ENCODE data around the gene PIK3R5. TPM values are rescaled to one million over a fixed set of nuclear protein-coding genes. Genes with fewer than 3 reads are reported as not detected.

Gene PIK3R5
- total RNA-seq, 1 donor from 2014 or later: 2.5 TPM

DNA sequence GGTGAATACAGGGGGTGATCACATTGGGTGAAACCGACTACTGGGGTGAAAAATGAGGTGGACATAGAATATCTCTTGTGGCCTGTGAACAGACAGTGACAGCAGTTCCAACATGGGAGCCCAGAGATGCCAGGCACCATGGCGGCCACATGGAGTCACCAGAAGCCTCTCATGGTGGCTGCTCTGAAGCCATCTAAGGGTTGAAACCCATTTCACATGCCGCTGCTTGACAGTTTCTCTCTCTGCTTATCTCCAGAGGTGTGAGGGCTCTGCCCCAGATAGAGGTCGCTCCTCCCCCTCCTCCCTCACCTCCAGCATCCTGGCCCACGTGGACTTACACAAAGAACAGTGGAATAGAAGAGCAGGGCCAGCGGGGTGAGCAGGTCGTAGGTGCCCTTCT, 60.2 kb downstream of the PIK3R5 start:
- intact Hi-C loops (cut with micrococcal nuclease): no loop called here
- DNase-seq: no peak
- ATAC-seq: no peak

DNA sequence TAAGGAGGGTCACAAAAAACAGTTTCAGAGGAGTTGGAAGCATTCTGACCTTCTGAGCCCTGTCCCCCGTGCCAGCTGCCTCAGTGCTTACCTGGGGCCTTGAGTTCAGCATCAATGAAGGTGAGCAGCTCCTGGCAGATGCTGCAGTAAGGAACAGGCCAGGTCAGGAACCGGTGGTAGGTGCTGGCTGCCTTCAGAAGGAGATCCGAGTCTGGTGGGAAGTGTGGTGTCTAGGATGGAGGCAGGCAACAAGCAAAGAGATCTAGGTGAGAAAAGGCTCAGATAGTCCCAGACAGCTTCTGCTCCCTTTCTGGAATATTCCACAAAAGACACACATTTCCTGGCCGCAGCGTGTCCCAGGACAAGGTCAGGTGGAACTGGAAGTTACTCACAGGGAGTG, 60.8 kb downstream of the PIK3R5 start:
- intact Hi-C loops (cut with micrococcal nuclease): no loop called here
- ATAC-seq (no peak), DNase-seq (no peak)

DNA sequence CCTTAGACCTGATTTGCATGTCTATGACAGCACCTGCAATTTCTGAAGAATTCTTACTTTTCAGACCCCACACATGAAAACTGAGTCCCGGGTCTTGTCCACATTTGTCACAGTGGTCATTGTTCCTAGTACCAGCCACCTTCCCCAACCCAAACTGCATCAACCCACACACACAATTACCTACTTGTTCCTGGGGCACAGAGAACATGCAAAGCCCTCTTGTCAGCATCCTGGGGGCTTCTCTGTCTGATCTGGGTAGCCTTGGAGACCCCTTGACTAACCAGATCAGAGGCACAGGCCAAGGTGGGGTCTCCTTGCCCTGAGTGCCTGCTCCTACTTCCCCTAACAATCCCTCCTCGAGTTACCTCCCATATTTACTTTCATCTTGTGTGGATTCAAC, 61.3 kb downstream of the PIK3R5 start:
- no peak for ATAC-seq
- intact Hi-C loops (cut with micrococcal nuclease): no loop called here
- DNase-seq: no peak

DNA sequence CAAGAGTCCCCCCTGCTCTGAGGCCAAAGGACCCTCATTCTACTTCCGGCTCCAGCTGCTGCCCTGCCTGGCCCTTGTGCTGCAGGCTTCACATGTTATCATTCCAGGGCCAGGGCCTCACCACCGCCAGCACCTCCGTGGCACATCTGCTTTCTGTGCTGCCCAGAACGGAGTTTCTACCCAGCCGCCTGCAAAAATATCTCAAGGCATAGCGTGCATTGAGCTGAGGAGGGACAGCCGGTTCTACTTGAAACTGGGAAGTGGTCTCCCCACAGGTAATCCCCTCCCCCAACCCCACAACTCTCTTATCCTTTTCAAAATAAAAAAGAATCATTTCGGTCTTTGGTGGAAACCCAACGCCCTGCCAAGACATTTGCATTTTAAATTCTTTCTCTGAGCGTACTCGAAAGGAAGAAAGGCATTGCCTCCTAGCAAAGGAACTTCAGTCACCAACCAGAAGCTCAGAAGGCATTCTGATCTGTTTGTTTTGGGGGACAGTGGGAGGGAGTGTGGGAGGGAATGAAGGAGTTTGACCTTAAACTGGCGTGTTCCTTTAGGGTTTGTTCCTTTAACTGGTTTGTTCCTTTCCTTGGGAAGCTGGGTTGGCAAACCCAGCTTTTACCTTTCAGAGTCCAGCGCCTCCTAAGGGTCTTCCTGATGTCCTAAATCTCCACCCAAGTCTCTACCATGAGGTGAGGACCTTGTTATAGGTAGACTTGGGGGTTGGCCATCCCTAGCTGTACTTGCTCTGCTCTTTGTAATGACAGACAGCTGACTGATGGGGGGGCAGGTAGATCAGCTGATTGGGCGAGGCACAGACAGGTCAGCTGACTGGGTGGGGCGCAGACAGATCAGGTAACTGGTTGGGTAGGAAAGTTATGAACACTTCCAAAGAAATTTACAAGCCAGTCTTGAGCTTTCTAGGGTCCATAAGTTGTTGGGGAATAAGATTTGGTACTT, 64.6 kb downstream of the PIK3R5 start:
- intact Hi-C loops (cut with micrococcal nuclease): no loop called here
- DNase-seq (no peak), ATAC-seq (no peak)

DNA sequence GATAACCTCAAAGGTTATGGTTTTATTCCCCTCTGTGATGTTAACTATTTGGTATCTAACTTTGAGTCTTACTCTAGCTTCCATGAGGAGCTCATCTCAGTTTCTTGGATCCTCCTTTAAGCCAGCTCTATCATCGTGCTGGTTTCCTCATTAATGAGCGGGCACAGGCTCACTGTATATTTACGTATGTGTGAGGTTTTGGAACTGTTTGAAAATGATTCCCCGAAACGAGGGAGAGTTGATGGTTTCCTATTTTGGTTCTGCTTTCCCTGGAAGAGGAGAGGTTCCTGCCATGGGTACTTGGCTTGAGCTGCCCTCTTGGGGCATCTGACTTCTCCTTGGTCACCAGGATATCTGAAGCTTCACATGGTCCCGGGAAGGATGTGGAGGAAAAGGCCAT, 65.3 kb downstream of the PIK3R5 start:
- ATAC-seq (no peak), DNase-seq (no peak)
- intact Hi-C loops (cut with micrococcal nuclease): no loop called here

DNA sequence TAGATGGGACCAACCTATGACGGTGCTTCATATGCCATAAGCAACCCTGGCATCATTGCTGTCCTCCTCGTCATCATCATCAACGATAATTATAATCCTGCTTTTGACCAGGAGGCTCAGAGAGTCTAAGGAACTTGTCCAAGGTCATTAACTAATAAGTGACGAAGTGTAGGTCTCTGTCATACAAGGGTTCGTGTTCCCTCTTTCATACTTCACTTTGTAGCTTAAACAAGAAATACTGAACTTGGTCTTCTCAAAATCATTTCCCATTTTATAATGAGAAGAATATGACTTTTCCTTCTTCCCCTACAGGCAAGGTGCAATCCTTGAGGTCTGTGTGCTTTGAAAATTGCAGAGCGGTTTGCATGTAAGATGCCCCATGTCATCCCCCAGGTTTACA, 66.9 kb downstream of the PIK3R5 start:
- ATAC-seq (no peak), DNase-seq (no peak)
- intact Hi-C loops (cut with micrococcal nuclease): loop anchor here (10.0 kb wide), 2 partner anchors 94 to 484 kb away; no protein-coding TSS in a partner anchor

DNA sequence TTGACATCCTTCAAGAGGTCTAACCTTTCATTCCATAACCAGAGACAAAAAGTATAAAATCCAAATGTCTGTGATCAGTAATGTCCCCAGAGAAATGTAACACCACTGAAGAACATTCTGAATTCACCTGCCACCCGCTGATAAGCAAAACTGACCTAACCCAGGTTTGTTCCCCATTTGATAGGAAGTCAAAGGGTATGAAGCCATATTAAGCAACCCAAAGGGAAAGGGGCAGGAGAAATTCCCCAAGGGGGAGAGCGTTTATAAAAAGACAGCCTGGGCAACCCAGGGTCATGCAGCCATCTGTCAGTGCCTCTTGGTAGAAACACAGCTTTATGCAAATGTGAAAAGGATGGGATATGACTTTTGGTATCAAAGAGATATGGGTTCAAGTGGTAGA, 67.4 kb downstream of the PIK3R5 start:
- no peak for DNase-seq
- intact Hi-C loops (cut with micrococcal nuclease): loop anchor here (10.0 kb wide), 2 partner anchors 93 to 483 kb away; no protein-coding TSS in a partner anchor
- no peak for ATAC-seq

DNA sequence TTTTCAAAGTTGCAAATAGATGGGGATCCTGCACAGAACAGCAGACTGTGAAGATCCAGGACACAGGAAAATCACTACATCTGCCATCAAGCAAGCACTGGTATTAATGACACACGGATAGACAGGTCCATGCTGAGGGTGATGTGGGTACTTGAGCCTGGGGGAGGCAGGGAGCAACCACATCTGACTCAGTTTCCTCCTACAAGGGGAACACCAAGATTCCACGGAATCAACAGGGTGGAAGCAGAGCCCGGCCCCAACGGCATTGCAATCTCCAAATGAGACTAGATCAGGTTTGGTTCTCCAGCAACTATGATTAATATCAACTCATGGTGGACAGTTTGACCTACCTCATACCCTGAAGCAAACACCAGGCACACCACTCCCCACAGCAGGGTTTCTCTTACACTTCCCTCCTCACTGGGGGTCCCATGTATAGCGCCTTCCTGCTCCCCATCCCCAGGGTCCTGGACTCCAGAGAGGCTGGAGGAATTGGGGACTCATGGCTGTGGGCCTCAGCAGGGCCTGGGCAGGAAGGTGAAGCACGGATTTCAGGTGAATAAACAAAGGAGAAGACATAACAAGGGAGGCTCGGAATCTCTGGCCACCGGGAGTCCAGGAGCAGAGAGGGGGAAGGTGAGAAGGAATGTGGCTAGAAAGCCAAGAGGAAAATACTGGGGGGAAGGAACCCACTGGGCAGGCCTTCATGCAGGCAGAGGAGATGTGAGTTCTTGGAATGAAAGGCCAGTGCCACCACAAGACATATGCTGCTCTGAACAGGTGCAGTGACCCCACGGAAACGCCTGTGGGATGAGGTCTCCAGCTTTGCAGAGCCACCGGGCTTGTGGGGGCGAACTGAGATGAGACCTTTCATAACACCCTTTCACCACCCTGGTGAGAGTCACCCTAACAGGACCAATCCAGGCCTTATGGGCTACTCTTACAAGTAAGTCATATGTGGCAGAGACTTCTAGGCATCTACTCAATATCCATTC, 68.6 kb downstream of the PIK3R5 start:
- DNase-seq (no peak), ATAC-seq (no peak)
- intact Hi-C loops (cut with micrococcal nuclease): loop anchor here (10.0 kb wide), 2 partner anchors 92 to 482 kb away; no protein-coding TSS in a partner anchor

DNA sequence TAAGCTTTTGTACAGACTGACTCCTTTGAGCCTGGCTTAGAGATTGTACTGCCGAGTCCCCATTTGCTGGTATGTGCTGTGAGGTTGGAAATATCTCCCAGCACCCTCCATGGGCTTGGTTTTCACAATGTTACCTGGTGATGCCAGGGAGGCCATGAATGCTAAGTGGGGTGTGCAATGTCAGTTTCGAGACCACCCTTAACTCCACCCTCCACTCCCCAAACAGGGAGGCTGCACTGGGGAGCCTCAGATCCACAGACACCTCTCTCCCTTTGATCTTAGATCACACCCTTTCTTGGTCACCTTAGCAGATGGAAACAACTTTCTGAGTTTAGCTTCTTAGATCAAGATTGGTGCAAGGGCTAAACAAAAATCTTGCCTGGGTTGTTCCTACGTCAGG, 69.4 kb downstream of the PIK3R5 start:
- DNase-seq (no peak), ATAC-seq (no peak)
- intact Hi-C loops (cut with micrococcal nuclease): loop anchor here (10.0 kb wide), 2 partner anchors 91 to 481 kb away; no protein-coding TSS in a partner anchor

DNA sequence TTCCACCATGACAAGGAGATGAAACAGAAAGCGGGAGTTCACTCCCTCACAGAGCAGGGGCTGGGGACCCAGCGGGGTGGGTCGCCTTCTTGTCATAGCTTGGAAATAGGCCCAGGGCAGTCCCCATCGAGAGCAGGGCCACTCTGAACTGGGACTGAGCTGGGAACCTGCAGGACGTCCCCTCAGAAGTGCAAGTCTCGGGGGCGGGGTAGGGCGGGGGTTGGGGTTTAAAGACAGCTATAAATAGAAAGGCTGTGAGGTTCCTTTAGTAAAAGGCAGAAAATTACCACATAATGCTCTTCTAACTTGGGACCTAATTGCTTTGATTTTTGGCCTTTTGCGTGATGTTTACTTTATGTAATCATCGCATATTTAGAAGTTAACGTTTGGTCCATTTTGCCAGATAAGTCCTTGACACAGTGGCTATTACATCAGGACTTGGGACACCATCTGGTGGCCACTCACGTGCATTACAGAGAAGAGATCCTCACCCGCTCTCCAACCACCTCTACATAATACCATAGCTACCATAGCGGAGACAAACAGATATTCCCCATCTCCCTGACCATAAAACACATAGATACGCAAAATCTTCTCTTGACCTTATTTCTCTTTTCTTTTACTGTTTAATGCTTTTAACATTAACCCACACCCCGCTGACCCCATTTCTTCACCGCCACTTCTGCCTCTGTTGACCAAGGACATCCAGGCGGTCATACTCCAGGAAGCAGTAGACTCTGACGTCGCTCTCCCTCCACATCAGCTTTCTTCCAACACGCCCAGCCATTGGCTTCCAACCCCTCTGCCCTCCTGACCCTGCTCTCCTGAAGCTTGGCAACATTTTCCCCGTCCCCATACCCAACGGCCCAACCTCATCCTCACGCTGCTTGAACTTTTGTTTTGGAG, 70.6 kb downstream of the PIK3R5 start:
- peak; percentile 54 for DNase-seq

DNA sequence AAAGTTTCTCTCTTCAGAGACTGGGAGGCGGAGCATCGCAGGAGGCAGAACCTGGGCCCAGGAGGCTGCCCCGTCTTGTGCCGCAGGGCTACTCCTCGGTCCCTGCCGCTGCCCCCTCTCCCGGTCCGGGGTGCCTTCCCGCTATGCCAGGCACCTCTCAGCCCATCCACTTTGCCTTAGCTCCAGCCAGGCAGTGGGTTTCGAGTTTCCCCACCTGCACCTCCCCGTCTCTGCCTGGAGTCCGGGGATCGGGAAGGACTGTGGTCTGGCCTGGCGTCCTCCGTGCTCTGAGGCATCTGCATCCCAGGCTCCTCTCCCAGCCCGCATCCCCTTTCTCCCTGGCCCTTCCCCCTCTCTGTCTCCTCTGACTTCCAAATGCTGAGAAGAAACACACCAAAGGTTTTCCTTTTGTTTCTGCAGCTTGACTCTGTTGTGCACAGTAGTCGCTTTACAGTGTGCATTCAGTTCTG, 71.3 kb downstream of the PIK3R5 start:
- intact Hi-C loops (cut with micrococcal nuclease): loop anchor here (10.0 kb wide), 2 partner anchors 89 to 479 kb away; no protein-coding TSS in a partner anchor
- ATAC-seq: peak; percentile 8
- no peak for DNase-seq

More for the DNA sequence above, 70.6 kb downstream of the PIK3R5 start:
- ATAC-seq: peak; percentile 86
- intact Hi-C loops (cut with micrococcal nuclease): loop anchor here (10.0 kb wide), 2 partner anchors 90 to 480 kb away; no protein-coding TSS in a partner anchor

DNA sequence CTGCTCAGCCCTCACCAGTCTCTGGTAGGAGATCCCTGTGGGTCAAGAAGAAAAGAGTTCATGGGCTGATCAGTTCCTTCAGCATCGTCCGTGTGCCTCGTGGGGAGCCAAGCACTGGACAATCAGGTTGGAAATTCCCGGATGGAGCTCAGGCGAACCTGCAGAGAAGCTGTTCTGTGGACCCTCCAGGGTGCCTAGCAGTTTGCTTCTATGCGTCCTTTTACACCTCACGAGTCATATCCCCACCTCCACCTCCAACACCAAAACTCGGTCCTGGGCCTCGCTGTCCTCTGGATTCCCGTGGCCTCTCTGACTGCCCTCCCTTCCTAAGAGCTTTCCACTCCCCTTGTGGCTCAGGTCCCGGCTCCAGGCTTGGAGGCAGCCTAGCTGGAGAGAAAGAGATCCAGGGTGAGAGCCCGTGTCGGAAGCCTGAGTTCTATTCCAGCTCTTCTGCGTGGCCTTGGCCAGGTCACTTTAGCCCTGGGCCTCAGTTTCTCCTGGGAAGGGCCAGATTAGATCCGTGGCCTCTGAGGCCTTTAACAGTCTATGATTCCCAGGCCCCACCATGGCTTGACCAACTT, 71.8 kb downstream of the PIK3R5 start:
- DNase-seq: no peak
- ATAC-seq: no peak
- intact Hi-C loops (cut with micrococcal nuclease): loop anchor here (10.0 kb wide), 2 partner anchors 89 to 479 kb away; no protein-coding TSS in a partner anchor

DNA sequence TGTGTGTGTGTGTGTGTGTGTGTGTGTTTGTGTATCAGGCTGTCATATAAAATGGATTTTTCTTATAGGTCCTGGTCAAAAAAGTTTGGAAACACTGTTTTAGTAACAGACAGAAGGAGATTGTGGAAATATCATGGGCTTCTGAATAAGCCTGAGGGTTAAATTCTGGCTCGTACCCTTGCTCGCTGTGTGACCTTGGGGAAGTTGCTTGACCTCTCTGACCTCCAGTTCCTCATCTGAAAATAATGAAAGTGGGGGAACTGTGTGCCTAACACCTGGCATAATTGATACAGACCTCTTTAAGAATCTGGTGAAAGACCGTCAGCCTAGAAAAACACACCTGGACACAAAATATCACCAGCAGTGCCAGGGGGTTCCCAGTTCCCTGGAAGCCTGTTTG, 72.4 kb downstream of the PIK3R5 start:
- intact Hi-C loops (cut with micrococcal nuclease): loop anchor here (10.0 kb wide), 2 partner anchors 88 to 478 kb away; no protein-coding TSS in a partner anchor
- ATAC-seq (no peak), DNase-seq (no peak)

DNA sequence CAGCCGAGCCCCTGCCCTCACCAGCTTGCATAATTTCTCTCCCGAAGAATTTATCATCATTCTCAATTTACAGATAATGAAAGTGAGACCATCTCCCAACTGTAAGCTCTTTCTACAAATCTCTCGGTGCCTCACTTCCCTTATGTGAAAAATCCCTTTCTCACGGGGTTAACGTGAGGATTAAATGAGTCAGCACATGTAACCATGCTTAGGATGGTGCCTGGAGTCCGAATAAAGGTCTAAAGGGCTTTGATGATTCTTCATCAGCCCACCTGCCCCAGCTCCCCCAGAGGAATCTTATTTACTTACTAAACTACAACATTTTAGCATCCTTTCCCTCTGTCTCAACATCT, 73.2 kb downstream of the PIK3R5 start:
- DNase-seq: no peak
- ATAC-seq: no peak
- intact Hi-C loops (cut with micrococcal nuclease): loop anchor here (10.0 kb wide), 2 partner anchors 88 to 478 kb away; no protein-coding TSS in a partner anchor

DNA sequence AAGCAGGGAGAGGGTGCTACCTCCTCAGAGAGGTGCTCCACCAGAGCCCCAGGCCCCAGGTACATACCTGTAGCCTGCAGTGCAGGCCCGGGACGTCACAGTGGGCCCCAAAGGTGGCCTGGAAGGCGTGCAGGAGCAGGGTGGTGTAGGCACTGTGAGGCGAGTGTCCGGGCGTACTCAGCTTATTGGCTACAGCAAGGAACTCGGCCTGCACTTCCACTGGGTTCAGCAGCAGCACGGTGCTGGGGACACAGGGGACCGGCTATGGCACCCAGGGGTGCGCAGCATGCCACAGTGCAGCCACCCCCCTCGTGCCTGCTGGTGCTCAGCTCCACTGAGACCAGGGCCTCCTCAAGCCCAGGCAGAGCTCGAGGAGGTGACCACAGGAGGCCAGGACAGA, 74.8 kb downstream of the PIK3R5 start:
- intact Hi-C loops (cut with micrococcal nuclease): loop anchor here (10.0 kb wide), 2 partner anchors 86 to 476 kb away; no protein-coding TSS in a partner anchor
- DNase-seq (no peak), ATAC-seq (no peak)

DNA sequence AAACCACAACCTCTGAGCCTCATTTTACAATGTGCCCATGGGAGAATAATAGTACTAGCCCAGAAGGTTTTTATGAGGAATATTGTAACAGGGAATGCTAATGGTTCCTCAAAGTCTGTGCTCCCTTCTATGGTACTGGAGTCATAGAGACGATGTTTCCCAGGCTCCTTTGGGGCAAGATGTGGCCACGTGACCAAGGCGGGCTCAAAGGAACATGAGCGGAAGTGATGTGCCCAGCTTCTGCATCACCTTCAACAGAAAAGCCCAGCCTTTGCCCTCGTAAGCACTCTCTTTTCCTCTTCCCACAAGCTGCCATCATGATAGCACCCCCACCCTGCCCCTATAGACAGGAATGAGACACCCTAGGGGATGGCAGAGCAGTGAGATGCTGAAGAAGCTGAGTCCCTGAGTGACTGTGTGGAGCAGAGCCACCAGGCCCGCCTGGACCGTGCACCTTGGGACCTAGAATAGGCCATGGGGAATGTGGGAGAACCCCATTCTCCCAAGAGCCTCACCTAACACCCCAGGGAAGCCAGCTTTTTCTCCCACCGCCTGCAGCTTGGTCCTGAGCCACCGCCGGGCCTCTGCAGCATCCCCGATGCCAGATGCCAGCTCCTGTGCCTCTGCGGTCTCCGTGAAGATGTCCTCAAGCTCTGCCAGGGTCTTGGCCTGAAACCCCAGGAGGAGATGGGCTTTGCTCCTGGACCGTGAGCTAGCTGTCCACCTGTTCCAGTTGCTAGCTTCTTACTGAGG, 75.9 kb downstream of the PIK3R5 start:
- ATAC-seq: no peak
- intact Hi-C loops (cut with micrococcal nuclease): loop anchor here (10.0 kb wide), 2 partner anchors 85 to 475 kb away; no protein-coding TSS in a partner anchor
- no peak for DNase-seq

DNA sequence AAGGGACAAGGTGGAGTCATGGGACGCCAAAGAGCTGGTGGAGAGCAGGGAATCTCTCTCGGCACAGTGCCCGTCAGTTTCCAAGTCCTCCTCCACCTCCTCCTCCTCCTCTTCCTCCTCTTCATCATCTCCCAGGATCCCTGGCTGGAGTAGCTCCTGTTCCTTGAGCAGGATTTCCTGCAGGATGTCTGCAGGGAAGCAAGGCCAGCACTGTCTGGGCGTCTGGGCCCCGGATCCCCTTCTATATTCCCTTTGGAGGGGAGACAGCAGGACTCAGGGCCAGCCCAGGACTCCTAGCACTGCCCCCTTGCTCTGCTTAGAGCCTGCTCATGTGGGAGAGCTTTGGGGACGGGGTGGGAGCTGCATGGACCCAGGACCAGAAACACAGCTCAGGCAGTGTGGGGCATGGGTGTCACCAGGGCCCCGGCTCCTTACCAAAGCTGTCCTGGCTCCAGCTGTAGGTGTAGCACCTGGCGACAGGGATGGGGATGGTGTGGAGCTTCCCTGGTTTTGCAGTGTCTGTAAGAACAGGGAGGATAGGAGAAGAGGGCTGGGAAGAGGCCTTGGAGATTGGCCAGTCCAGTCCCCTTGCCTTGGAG, 76.7 kb downstream of the PIK3R5 start:
- DNase-seq (no peak), ATAC-seq (peak; percentile 32)
- intact Hi-C loops (cut with micrococcal nuclease): no loop called here
